ENCODE data around the gene GMEB1. TPM values are rescaled to one million over a fixed set of nuclear protein-coding genes. Genes with fewer than 3 reads are reported as not detected.

Gene GMEB1
- total and polyA plus RNA-seq, 10 of the 15 experiments (the other 5 are each of a cell fraction or from before 2014, with no cell fraction given) = 4.9 to 17.6 (median 9.4) TPM

DNA sequence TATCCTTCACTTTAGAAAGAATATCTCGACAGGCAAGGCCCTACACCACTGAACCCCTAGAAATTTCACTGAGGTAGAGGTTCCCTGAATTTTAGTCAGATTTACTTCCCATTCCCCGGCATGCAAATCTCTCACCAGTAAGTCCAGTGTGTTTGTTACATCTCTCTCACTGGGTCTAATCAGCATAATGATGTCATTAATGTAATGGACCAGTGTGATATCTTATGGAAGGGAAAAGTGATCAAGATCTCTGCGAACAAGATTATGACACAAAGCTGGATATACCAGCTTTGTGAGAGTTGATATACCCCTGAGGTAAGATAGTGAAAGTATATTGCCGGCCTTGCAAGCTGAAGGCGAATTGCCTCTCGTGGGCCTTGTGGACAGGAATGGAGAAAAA is 12.2 kb upstream of the GMEB1 start (continued):
- no peak for TF ChIP-seq NRF1 (conservative IDR thresholded peaks at IDR 0.05; ENCODE audit: low read depth, low read length)

DNA sequence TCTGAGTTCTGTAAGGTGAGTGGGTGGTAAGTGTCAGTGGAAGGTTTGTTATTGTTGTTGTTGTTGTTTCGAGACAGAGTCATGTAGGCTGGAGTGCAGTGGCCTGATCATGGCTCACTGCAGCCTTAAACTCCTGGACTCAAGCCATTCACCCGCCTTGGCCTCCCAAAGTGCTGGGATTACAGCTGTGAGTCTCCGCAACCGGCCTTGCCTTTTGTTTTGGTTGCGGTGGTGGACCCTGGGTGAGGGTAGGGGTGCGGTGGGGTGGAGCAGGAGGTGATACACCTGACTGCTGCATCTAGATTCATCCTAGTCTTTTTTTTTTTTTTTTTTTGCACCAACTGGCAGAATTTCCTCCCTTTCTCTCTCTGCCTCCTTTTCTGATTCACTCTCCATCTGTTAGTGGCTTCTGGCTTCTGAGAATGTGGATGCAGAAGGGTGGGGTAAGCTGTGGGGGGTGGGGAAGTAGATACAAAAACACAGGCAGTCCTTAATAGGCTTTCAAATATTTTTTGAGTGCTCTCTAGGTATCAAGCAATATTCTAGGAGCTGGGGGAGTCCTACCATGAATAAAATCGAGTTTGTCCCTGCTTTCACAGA is 4.6 kb upstream of the GMEB1 start:
- Histone ChIP-seq H3K9ac (ENCODE audit: control insufficient read depth, insufficient read depth, low read length) (no peak overlapping the region), H3K27ac (ENCODE audit: control insufficient read depth, insufficient read depth) (no peak overlapping the region), H3K27me3 (replicated peaks in 1 of 2; ENCODE audit: control insufficient read depth in 2 of 2, insufficient read depth in 2 of 2, low read length in 1 of 2) (no peaks in the 10 kb centered on the region), H2AFZ (ENCODE audit: control insufficient read depth, low read depth, low read length) (no peak overlapping the region), H3K4me1 (ENCODE audit: control insufficient read depth, insufficient read depth, low read length) (no peaks in the 10 kb centered on the region), H3K4me2 (ENCODE audit: control insufficient read depth, insufficient read depth) (no peak overlapping the region), H3K79me2 (ENCODE audit: control insufficient read depth, insufficient read depth, low read length) (peaks cover 5% of the 10 kb centered on the region), H3K36me3 (ENCODE audit: control insufficient read depth in 2 of 2, insufficient read depth in 2 of 2, low read length in 1 of 2) (no peaks in the 10 kb centered on the region), H3K4me3 (no peak overlapping the region), H3K9me3 (replicated peaks; ENCODE audit: control insufficient read depth, insufficient read depth, low read length) (no peaks in the 10 kb centered on the region), H4K20me1 (ENCODE audit: control insufficient read depth, insufficient read depth) (no peaks in the 10 kb centered on the region)
- SMC1A ChIA-PET (ENCODE audit: uncharacterized antibody, unreplicated experiment) = no interaction called here
- in situ Hi-C loops (cut with MboI) = no loop called here
- intact Hi-C loops (cut with micrococcal nuclease; ENCODE audit: unreplicated experiment) = no loop called here
- no peak for ATAC-seq
- RAD21 ChIA-PET (ENCODE audit: unreplicated experiment) = interaction anchor here (1.1 kb wide), 1 partner anchor 21 kb away, joined by 3 read pairs; the partner anchor contains the start of gene TAF12
- no peak for FAIRE-seq
- BruUV-seq (replicated peaks) = no TSS peak
- POLR2A ChIA-PET = interaction anchor here (0.7 to 1.1 kb wide), 3 partner anchors 23 to 72 kb away, joined by 4 read pairs; no protein-coding TSS in a partner anchor
- CTCF ChIA-PET = no interaction called here
- 55% methylated on average over 7 of the region's 7 CpGs for WGBS (ENCODE audit: insufficient coverage, insufficient replicate concordance, low lambda C conversion rate, missing lambda C conversion rate)
- DNase-seq (ENCODE audit: low read depth, low spot score) = no peak
- TF ChIP-seq SREBF2 (IDR thresholded peaks at IDR 0.05; ENCODE audit: low read length) (no peak), ZNF207 (IDR thresholded peaks at IDR 0.05; ENCODE audit: borderline replicate concordance) (no peak), SMARCA5 (IDR thresholded peaks at IDR 0.05) (no peak), RFX5 (IDR thresholded peaks at IDR 0.05; ENCODE audit: low read depth, low read length) (no peak), MTA2 (IDR thresholded peaks at IDR 0.05; ENCODE audit: low read depth) (no peak), FOXK2 (IDR thresholded peaks at IDR 0.05) (no peak), TBL1XR1 (IDR thresholded peaks at IDR 0.05; ENCODE audit: low read depth, low read length) (no peak), STAT3 (IDR thresholded peaks at IDR 0.05; ENCODE audit: low read depth, low read length) (no peak), RAD51 (IDR thresholded peaks at IDR 0.05) (no peak)
- TF ChIP-seq, protein P1, sequence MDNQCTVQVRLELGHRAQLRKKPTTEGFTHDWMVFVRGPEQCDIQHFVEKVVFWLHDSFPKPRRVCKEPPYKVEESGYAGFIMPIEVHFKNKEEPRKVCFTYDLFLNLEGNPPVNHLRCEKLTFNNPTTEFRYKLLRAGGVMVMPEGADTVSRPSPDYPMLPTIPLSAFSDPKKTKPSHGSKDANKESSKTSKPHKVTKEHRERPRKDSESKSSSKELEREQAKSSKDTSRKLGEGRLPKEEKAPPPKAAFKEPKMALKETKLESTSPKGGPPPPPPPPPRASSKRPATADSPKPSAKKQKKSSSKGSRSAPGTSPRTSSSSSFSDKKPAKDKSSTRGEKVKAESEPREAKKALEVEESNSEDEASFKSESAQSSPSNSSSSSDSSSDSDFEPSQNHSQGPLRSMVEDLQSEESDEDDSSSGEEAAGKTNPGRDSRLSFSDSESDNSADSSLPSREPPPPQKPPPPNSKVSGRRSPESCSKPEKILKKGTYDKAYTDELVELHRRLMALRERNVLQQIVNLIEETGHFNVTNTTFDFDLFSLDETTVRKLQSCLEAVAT (IDR thresholded peaks at IDR 0.05) = no peak
- TF ChIP-seq, protein P2, sequence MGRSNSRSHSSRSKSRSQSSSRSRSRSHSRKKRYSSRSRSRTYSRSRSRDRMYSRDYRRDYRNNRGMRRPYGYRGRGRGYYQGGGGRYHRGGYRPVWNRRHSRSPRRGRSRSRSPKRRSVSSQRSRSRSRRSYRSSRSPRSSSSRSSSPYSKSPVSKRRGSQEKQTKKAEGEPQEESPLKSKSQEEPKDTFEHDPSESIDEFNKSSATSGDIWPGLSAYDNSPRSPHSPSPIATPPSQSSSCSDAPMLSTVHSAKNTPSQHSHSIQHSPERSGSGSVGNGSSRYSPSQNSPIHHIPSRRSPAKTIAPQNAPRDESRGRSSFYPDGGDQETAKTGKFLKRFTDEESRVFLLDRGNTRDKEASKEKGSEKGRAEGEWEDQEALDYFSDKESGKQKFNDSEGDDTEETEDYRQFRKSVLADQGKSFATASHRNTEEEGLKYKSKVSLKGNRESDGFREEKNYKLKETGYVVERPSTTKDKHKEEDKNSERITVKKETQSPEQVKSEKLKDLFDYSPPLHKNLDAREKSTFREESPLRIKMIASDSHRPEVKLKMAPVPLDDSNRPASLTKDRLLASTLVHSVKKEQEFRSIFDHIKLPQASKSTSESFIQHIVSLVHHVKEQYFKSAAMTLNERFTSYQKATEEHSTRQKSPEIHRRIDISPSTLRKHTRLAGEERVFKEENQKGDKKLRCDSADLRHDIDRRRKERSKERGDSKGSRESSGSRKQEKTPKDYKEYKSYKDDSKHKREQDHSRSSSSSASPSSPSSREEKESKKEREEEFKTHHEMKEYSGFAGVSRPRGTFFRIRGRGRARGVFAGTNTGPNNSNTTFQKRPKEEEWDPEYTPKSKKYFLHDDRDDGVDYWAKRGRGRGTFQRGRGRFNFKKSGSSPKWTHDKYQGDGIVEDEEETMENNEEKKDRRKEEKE (IDR thresholded peaks at IDR 0.05) = no peak
- TF ChIP-seq, protein P3, sequence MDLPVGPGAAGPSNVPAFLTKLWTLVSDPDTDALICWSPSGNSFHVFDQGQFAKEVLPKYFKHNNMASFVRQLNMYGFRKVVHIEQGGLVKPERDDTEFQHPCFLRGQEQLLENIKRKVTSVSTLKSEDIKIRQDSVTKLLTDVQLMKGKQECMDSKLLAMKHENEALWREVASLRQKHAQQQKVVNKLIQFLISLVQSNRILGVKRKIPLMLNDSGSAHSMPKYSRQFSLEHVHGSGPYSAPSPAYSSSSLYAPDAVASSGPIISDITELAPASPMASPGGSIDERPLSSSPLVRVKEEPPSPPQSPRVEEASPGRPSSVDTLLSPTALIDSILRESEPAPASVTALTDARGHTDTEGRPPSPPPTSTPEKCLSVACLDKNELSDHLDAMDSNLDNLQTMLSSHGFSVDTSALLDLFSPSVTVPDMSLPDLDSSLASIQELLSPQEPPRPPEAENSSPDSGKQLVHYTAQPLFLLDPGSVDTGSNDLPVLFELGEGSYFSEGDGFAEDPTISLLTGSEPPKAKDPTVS (IDR thresholded peaks at IDR 0.05; ENCODE audit: low read depth, low read length) = no peak
- TF ChIP-seq, protein P4, sequence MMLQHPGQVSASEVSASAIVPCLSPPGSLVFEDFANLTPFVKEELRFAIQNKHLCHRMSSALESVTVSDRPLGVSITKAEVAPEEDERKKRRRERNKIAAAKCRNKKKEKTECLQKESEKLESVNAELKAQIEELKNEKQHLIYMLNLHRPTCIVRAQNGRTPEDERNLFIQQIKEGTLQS (IDR thresholded peaks at IDR 0.05; ENCODE audit: borderline replicate concordance, extremely low read depth, low read depth, low read length) = no peak

Data from GM12878 (cell line).